ENCODE results near the gene PDIK1L. TPM values are rescaled to one million over a fixed set of nuclear protein-coding genes. Genes with fewer than 3 reads are reported as not detected.
A peak's percentile ranks its signal among the peaks of the same experiment; 100 is the strongest.

PDIK1L gene
- total and polyA plus RNA-seq, 4 experiments from 2014 or later: 5.5 to 25.0 (median 14.4) TPM

DNA sequence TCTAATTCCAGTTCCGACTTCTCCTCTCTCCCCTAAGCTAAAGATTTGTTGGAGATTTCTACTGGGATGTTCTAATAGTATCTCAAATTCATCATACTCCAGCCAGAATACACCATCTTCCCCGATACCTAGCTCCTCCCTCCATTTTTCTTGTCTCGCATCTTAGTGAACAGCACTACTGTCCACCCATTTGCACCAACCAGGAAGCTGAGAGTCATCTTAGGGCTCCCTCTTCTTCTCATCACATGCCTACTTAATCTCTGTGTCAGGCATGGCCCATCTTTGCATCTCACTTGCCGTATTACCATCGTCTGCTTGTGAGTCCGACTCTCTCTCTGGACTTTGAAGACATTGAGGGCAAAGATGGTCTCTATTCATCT, 40.7 kb upstream of the PDIK1L start:
- H3K4me3 Mint-ChIP-seq: no peak overlapping the region
- peaks cover 8% of the 10 kb centered on the region for H3K4me1 ChIP-seq (ENCODE audit: insufficient read depth, low read length)
- H3K4me3 ChIP-seq (ENCODE audit: low read length in 2 of 2): no peak overlapping the region
- no peak overlapping the region for H3K27ac ChIP-seq (ENCODE audit: low read depth, low read length)
- H3K4me1 Mint-ChIP-seq: peaks cover 3 to 9% (median 6%) of the 10 kb centered on the region in 4 donors
- DNase-seq: no peak
- H3K36me3 ChIP-seq (ENCODE audit: insufficient read depth, low read length): no peaks in the 10 kb centered on the region
- H3K27me3 Mint-ChIP-seq: peaks cover 5 to 31% of the 10 kb centered on the region in 2 donors
- intact Hi-C loops (cut with micrococcal nuclease): no loop called here
- no peaks in the 10 kb centered on the region for H3K36me3 Mint-ChIP-seq
- POLR2A ChIA-PET (ENCODE audit: partially characterized antibody): no interaction called here
- H3K9me3 Mint-ChIP-seq: no peaks in the 10 kb centered on the region
- CTCF ChIA-PET (ENCODE audit: partially characterized antibody): no interaction called here
- no peaks in the 10 kb centered on the region for H3K27me3 ChIP-seq (ENCODE audit: insufficient read depth, low read length)
- H3K27ac Mint-ChIP-seq: no peak overlapping the region
- H3K9me3 ChIP-seq (ENCODE audit: control insufficient read depth in 1 of 2, low read length in 2 of 2): no peaks in the 10 kb centered on the region

DNA sequence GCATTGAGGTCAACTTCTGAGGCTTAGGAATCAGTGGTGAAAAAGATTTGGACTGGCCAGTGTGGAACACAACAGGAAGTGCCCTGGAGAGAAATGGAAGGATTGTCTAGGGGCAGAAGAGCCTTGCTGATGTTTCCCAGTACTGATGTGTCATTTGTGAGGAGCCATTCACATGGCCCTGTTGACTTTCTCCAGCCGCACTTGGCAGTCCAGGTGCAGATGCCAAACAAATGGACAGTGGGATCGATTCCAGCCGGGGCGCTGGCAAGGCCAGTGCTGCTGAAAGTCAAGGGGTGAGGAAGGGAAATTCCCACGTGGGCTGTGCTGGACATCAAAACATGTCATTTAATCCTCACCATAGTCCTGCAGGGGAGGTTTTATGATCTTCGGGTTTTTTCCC, 39.3 kb upstream of the PDIK1L start:
- Histone ChIP-seq H3K4me1 (ENCODE audit: insufficient read depth, low read length) (peaks cover 9% of the 10 kb centered on the region), H3K27me3 (ENCODE audit: insufficient read depth, low read length) (no peaks in the 10 kb centered on the region), H3K9me3 (ENCODE audit: control insufficient read depth in 1 of 2, low read length in 2 of 2) (no peaks in the 10 kb centered on the region), H3K4me3 (ENCODE audit: low read length in 2 of 2) (no peak overlapping the region), H3K27ac (ENCODE audit: low read depth, low read length) (no peak overlapping the region), H3K36me3 (ENCODE audit: insufficient read depth, low read length) (no peaks in the 10 kb centered on the region)
- Mint-ChIP-seq H3K36me3 (no peaks in the 10 kb centered on the region), H3K9me3 (peaks cover 0 to 2% (median 0%) of the 10 kb centered on the region in 8 donors), H3K4me1 (peaks cover 5 to 10% (median 9%) of the 10 kb centered on the region in 4 donors), H3K4me3 (no peak overlapping the region), H3K27me3 (peaks cover 8 to 36% of the 10 kb centered on the region in 2 donors), H3K27ac (peak overlapping the region in 1 of 7 donors; percentile 37)
- ChIA-PET POLR2A (ENCODE audit: partially characterized antibody) (no interaction called here), CTCF (ENCODE audit: partially characterized antibody) (interaction anchor here (0.5 kb wide), 1 partner anchor 22 kb away, joined by 3 read pairs; no protein-coding TSS in a partner anchor)
- intact Hi-C loops (cut with micrococcal nuclease): no loop called here
- no peak for DNase-seq

DNA sequence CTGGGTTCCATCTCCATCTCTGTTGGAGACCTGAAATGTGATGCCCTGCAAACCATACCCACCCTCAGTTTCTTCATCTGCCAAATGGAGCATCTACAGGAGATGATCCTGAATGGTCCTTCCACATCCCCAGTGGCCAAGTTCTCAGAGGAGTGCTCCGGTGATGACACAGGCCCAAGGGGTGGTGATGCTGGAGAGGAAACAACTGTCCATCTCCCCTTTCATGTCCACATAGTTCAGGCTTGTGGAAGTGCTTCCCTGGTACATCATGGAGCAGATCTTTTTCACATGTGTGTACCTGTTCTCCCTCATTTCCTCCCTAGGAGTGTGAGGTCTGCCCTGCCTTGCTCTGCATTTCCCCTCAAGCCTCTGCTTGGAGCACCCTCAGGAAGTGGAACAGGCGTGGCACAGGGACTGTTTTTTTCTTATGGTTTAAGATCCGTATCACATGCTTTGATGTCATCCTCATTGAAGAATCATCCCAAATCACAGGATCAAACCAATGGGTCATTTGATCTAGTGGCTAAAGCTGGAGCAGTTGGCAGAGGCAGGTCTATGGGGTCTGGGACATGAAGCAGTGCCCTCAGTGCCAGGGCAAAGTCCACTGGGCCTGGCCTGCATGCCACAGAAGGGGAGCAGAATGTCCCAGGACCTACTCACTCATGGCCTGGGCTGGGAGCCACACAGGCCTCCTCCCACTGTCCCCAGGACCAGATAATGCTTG, 36.0 kb upstream of the PDIK1L start:
- Histone ChIP-seq H3K9me3 (ENCODE audit: control insufficient read depth in 1 of 2, low read length in 2 of 2) (no peaks in the 10 kb centered on the region), H3K27me3 (ENCODE audit: insufficient read depth, low read length) (no peaks in the 10 kb centered on the region), H3K27ac (ENCODE audit: low read depth, low read length) (no peak overlapping the region), H3K4me3 (ENCODE audit: low read length in 2 of 2) (no peak overlapping the region), H3K4me1 (ENCODE audit: insufficient read depth, low read length) (peaks cover 9% of the 10 kb centered on the region), H3K36me3 (ENCODE audit: insufficient read depth, low read length) (no peaks in the 10 kb centered on the region)
- Mint-ChIP-seq H3K4me1 (peaks cover 5 to 10% (median 9%) of the 10 kb centered on the region in 4 donors), H3K27me3 (peaks cover 6 to 34% of the 10 kb centered on the region in 2 donors), H3K4me3 (no peak overlapping the region), H3K27ac (no peak overlapping the region), H3K9me3 (peaks cover 0 to 3% (median 0%) of the 10 kb centered on the region in 8 donors), H3K36me3 (no peaks in the 10 kb centered on the region)
- no peak for DNase-seq
- intact Hi-C loops (cut with micrococcal nuclease): no loop called here
- CTCF ChIA-PET (ENCODE audit: partially characterized antibody): no interaction called here
- POLR2A ChIA-PET (ENCODE audit: partially characterized antibody): no interaction called here

GRCh38 chr1:26077524-26077923, 34.1 kb upstream of the PDIK1L start:
- Mint-ChIP-seq H3K9me3 (peaks cover 0 to 3% (median 0%) of the 10 kb centered on the region in 8 donors), H3K4me3 (no peak overlapping the region), H3K36me3 (no peaks in the 10 kb centered on the region), H3K27ac (no peak overlapping the region), H3K4me1 (peaks cover 5 to 10% (median 9%) of the 10 kb centered on the region in 4 donors), H3K27me3 (peaks cover 6 to 30% of the 10 kb centered on the region in 2 donors)
- Histone ChIP-seq H3K4me1 (ENCODE audit: insufficient read depth, low read length) (peaks cover 9% of the 10 kb centered on the region), H3K27me3 (ENCODE audit: insufficient read depth, low read length) (no peaks in the 10 kb centered on the region), H3K4me3 (ENCODE audit: low read length in 2 of 2) (no peak overlapping the region), H3K27ac (ENCODE audit: low read depth, low read length) (no peak overlapping the region), H3K9me3 (ENCODE audit: control insufficient read depth in 1 of 2, low read length in 2 of 2) (no peaks in the 10 kb centered on the region), H3K36me3 (ENCODE audit: insufficient read depth, low read length) (no peaks in the 10 kb centered on the region)
- ChIA-PET CTCF (ENCODE audit: partially characterized antibody) (no interaction called here), POLR2A (ENCODE audit: partially characterized antibody) (no interaction called here)
- intact Hi-C loops (cut with micrococcal nuclease): no loop called here
- no peak for DNase-seq

GRCh38 chr1:26078286-26079177, 33.1 kb upstream of the PDIK1L start:
- H3K4me1 ChIP-seq (ENCODE audit: insufficient read depth, low read length): peaks cover 9% of the 10 kb centered on the region
- peaks cover 4% of the 10 kb centered on the region for H3K27me3 ChIP-seq (ENCODE audit: insufficient read depth, low read length)
- no peak overlapping the region for H3K4me3 Mint-ChIP-seq
- no peaks in the 10 kb centered on the region for H3K36me3 ChIP-seq (ENCODE audit: insufficient read depth, low read length)
- ChIA-PET POLR2A (ENCODE audit: partially characterized antibody) (no interaction called here), CTCF (ENCODE audit: partially characterized antibody) (no interaction called here)
- H3K9me3 Mint-ChIP-seq: peaks cover 0 to 3% (median 0%) of the 10 kb centered on the region in 8 donors
- H3K9me3 ChIP-seq (ENCODE audit: control insufficient read depth in 1 of 2, low read length in 2 of 2): no peaks in the 10 kb centered on the region
- H3K27ac ChIP-seq (ENCODE audit: low read depth, low read length): no peak overlapping the region
- no peaks in the 10 kb centered on the region for H3K36me3 Mint-ChIP-seq
- no peak for DNase-seq
- intact Hi-C loops (cut with micrococcal nuclease): no loop called here
- peaks cover 6 to 26% of the 10 kb centered on the region in 2 donors for H3K27me3 Mint-ChIP-seq
- no peak overlapping the region for H3K4me3 ChIP-seq (ENCODE audit: low read length in 2 of 2)
- H3K4me1 Mint-ChIP-seq: peaks cover 5 to 10% (median 9%) of the 10 kb centered on the region in 4 donors
- H3K27ac Mint-ChIP-seq: no peak overlapping the region

- no peaks in the 10 kb centered on the region for H3K9me3 ChIP-seq (ENCODE audit: control insufficient read depth in 1 of 2, low read length in 2 of 2)
- H3K4me1 ChIP-seq (ENCODE audit: insufficient read depth, low read length): peaks cover 9% of the 10 kb centered on the region
- Mint-ChIP-seq H3K9me3 (peaks cover 0 to 3% (median 0%) of the 10 kb centered on the region in 8 donors), H3K27ac (no peak overlapping the region), H3K4me3 (no peak overlapping the region), H3K27me3 (peaks cover 11 to 30% of the 10 kb centered on the region in 2 donors), H3K4me1 (peaks cover 5 to 10% (median 9%) of the 10 kb centered on the region in 4 donors), H3K36me3 (no peaks in the 10 kb centered on the region)
- ChIA-PET POLR2A (ENCODE audit: partially characterized antibody) (no interaction called here), CTCF (ENCODE audit: partially characterized antibody) (no interaction called here)
- H3K4me3 ChIP-seq (ENCODE audit: low read length in 2 of 2): no peak overlapping the region
- peaks cover 4% of the 10 kb centered on the region for H3K27me3 ChIP-seq (ENCODE audit: insufficient read depth, low read length)
- no peak overlapping the region for H3K27ac ChIP-seq (ENCODE audit: low read depth, low read length)
- H3K36me3 ChIP-seq (ENCODE audit: insufficient read depth, low read length): no peaks in the 10 kb centered on the region
- intact Hi-C loops (cut with micrococcal nuclease): no loop called here
- no peak for DNase-seq
Observed at GRCh38 chr1:26079178-26079563, 32.5 kb upstream of the PDIK1L start.

- H3K27me3 ChIP-seq (ENCODE audit: insufficient read depth, low read length): peaks cover 4% of the 10 kb centered on the region
- peaks cover 10 to 36% of the 10 kb centered on the region in 2 donors for H3K27me3 Mint-ChIP-seq
- CTCF ChIA-PET (ENCODE audit: partially characterized antibody): no interaction called here
- no peaks in the 10 kb centered on the region for H3K36me3 ChIP-seq (ENCODE audit: insufficient read depth, low read length)
- POLR2A ChIA-PET (ENCODE audit: partially characterized antibody): no interaction called here
- H3K4me3 ChIP-seq (ENCODE audit: low read length in 2 of 2): no peak overlapping the region
- no peak overlapping the region for H3K4me3 Mint-ChIP-seq
- H3K27ac ChIP-seq (ENCODE audit: low read depth, low read length): no peak overlapping the region
- intact Hi-C loops (cut with micrococcal nuclease): no loop called here
- H3K9me3 ChIP-seq (ENCODE audit: control insufficient read depth in 1 of 2, low read length in 2 of 2): no peaks in the 10 kb centered on the region
- no peaks in the 10 kb centered on the region for H3K36me3 Mint-ChIP-seq
- H3K9me3 Mint-ChIP-seq: peaks cover 0 to 3% (median 0%) of the 10 kb centered on the region in 8 donors
- H3K27ac Mint-ChIP-seq: no peak overlapping the region
- H3K4me1 ChIP-seq (ENCODE audit: insufficient read depth, low read length): peaks cover 9% of the 10 kb centered on the region
- H3K4me1 Mint-ChIP-seq: peaks cover 5 to 10% (median 8%) of the 10 kb centered on the region in 4 donors
- no peak for DNase-seq
Observed at GRCh38 chr1:26079960-26080814, 31.4 kb upstream of the PDIK1L start.
